GM10248 (cell line): ENCODE results near the gene LGI4.

ENCODE experiments used
- CTCF ChIA-PET: fragments of 300-600 bp; sonication (Branson Sonifier 250); formaldehyde crosslinking; extraction: SDS; loops from one replicate; lab custom pipeline; 2021; ENCODE audit warnings: antibody characterized with exemption; lab: Yijun Ruan, JAX
- POLR2A ChIA-PET: fragments of 350-650 bp; sonication (Branson Sonifier 250); formaldehyde crosslinking; extraction: SDS; loops from one replicate; lab custom pipeline; 2020; ENCODE audit warnings: antibody characterized with exemption; lab: Yijun Ruan, JAX
- DNase-seq: peaks from one replicate; pipeline ENCODE4 v3.0.0; 2012; ENCODE audit errors: extremely low spot score
- CTCF ChIP-seq: IDR thresholded peaks from 2 replicates; pipeline ENCODE4 v1.5.1; 2012; ENCODE audit warnings: mild to moderate bottlenecking, low read depth; ENCODE audit errors: extremely low read depth, missing control alignments, control extremely low read depth

Gene LGI4

DNA sequence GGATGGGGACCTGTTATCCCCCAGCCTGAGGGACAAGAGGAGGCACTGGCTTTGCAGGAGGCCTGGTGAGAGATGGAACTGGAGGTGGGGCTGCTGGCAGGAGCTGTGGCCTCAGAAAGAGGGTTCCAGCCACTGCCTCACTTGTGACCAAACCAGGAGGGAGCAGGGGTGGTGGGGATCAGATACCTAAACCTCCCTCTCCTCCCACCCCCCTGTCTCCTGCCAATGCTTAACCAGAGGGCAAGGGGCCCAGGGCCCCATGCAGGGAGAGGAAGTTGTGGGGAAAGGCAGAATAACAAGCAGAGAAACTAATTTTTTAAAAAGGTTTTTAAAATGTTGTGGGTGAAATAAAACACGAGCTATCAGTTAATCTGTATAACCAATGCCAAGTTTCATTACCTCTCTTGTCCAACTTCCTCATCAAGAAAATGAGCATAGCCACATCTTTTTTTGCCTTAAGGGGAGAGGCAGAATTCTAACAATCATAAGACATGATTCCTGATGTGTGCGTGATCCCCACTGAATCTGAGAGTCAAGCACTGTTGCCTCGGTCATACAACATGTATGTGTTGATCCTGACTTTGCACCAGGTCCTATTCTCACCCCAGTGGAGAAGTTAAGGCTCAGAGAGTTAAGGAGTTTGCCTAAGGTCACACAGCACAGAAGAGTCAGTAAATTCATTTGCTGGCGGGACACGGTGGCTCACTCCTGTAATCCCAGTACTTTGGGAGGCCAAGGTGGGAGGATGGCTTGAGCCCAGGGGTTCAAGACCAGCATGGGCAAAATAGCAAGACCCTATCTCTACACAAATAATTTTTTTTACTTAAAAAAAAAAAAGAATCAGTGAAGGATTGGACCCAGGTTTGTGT is 32.6 kb upstream of the LGI4 start:
- no peak for TF ChIP-seq CTCF
- DNase-seq = no peak
- POLR2A ChIA-PET = no interaction called here
- CTCF ChIA-PET = interaction anchor here (0.9 to 1.3 kb wide), 5 partner anchors 13 to 102 kb away, joined by 3 to 4 read pairs (median 3); partner anchors contain the start of genes FXYD5 and USF2

GRCh38 chr19:35166100-35167063 is 31.5 kb upstream of the LGI4 start:
- POLR2A ChIA-PET = no interaction called here
- no peak for TF ChIP-seq CTCF

GRCh38 chr19:35165200-35166058 is 30.6 kb upstream of the LGI4 start:
- POLR2A ChIA-PET = no interaction called here
- no peak for TF ChIP-seq CTCF

More at GRCh38 chr19:35166100-35167063, 31.5 kb upstream of the LGI4 start:
- CTCF ChIA-PET = interaction anchor here (1.2 to 1.3 kb wide), 2 partner anchors 14 to 100 kb away, joined by 3 read pairs; no protein-coding TSS in a partner anchor
- no peak for DNase-seq

DNA sequence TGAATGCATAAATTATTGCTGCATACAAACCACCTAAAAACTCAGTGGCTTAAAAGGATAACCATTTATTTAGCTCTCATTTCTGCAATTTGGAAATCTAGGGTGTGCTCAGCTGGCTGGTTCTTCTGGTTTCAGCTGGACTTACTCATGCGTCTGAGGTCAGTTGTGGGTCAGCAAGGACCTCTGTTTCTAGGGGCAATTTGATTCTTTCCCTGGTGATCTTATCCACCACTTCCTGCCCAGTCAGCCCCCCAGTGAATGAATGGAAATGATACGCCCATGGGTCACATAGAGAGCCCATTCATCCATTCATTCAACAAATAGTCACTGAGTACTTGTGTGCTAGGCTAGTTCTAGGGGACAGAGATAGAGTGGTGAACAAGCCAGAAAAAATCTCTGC is 29.6 kb upstream of the LGI4 start:
- CTCF ChIA-PET = no interaction called here
- DNase-seq = no peak
- TF ChIP-seq CTCF = no peak
- POLR2A ChIA-PET = no interaction called here

More at GRCh38 chr19:35165200-35166058, 30.6 kb upstream of the LGI4 start:
- no peak for DNase-seq
- CTCF ChIA-PET = no interaction called here

GRCh38 chr19:35162471-35163326 is 27.8 kb upstream of the LGI4 start:
- TF ChIP-seq CTCF = no peak
- no peak for DNase-seq
- CTCF ChIA-PET = interaction anchor here (1.1 to 2.3 kb wide), 4 partner anchors 10 to 52 kb away, joined by 3 to 6 read pairs (median 4); no protein-coding TSS in a partner anchor
- POLR2A ChIA-PET = interaction anchor here (0.6 kb wide), 1 partner anchor 13 kb away, joined by 3 read pairs; no protein-coding TSS in a partner anchor
